ENCODE measurements around the gene TNFAIP8. TPM values are rescaled to one million over a fixed set of nuclear protein-coding genes. Genes with fewer than 3 reads are reported as not detected.

The TNFAIP8 gene
- total RNA-seq, 1 donor from 2014 or later, result 34.4 TPM

GRCh38 chr5:119341452-119342349 lies 14.1 kb upstream of the TNFAIP8 start:
- no peak overlapping the region for H3K4me3 ChIP-seq
- TF ChIP-seq, protein P1, sequence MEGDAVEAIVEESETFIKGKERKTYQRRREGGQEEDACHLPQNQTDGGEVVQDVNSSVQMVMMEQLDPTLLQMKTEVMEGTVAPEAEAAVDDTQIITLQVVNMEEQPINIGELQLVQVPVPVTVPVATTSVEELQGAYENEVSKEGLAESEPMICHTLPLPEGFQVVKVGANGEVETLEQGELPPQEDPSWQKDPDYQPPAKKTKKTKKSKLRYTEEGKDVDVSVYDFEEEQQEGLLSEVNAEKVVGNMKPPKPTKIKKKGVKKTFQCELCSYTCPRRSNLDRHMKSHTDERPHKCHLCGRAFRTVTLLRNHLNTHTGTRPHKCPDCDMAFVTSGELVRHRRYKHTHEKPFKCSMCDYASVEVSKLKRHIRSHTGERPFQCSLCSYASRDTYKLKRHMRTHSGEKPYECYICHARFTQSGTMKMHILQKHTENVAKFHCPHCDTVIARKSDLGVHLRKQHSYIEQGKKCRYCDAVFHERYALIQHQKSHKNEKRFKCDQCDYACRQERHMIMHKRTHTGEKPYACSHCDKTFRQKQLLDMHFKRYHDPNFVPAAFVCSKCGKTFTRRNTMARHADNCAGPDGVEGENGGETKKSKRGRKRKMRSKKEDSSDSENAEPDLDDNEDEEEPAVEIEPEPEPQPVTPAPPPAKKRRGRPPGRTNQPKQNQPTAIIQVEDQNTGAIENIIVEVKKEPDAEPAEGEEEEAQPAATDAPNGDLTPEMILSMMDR (IDR thresholded peaks at IDR 0.05), result no peak
- TF ChIP-seq POLR2AphosphoS5 (IDR thresholded peaks at IDR 0.05; ENCODE audit: insufficient read depth in 1 of 2, low read depth in 1 of 2), result no peak
- TF ChIP-seq POLR2A (IDR thresholded peaks at IDR 0.05), result no peak
- no peak for DNase-seq (ENCODE audit: extremely low spot score in 2 of 2)
- no peaks in the 10 kb centered on the region for H3K36me3 ChIP-seq
- H3K27me3 ChIP-seq, result no peaks in the 10 kb centered on the region
- H3K9me3 ChIP-seq, result no peaks in the 10 kb centered on the region
- no peak overlapping the region for H3K27ac ChIP-seq
- intact Hi-C loops (cut with DNase I), result no loop called here
- H3K4me1 ChIP-seq, result peaks cover 42% of the 10 kb centered on the region

- Histone ChIP-seq H3K4me3 (no peak overlapping the region), H3K27ac (no peak overlapping the region), H3K27me3 (no peaks in the 10 kb centered on the region), H3K4me1 (peaks cover 36% of the 10 kb centered on the region), H3K36me3 (no peaks in the 10 kb centered on the region), H3K9me3 (no peaks in the 10 kb centered on the region)
- no peak for DNase-seq (ENCODE audit: extremely low spot score in 2 of 2)
- TF ChIP-seq, protein P1 (IDR thresholded peaks at IDR 0.05), result no peak
- TF ChIP-seq POLR2A (IDR thresholded peaks at IDR 0.05) (no peak), POLR2AphosphoS5 (IDR thresholded peaks at IDR 0.05; ENCODE audit: insufficient read depth in 1 of 2, low read depth in 1 of 2) (no peak)
- intact Hi-C loops (cut with DNase I), result no loop called here
Observed at GRCh38 chr5:119342406-119342805, 13.4 kb upstream of the TNFAIP8 start.

- no peaks in the 10 kb centered on the region for H3K36me3 ChIP-seq
- no peak overlapping the region for H3K4me3 ChIP-seq
- no peaks in the 10 kb centered on the region for H3K9me3 ChIP-seq
- peaks cover 33% of the 10 kb centered on the region for H3K4me1 ChIP-seq
- intact Hi-C loops (cut with DNase I), result no loop called here
- DNase-seq (ENCODE audit: extremely low spot score in 2 of 2), result no peak
- no peak overlapping the region for H3K27ac ChIP-seq
- no peaks in the 10 kb centered on the region for H3K27me3 ChIP-seq
- TF ChIP-seq, protein P1 (IDR thresholded peaks at IDR 0.05), result no peak
- TF ChIP-seq POLR2A (IDR thresholded peaks at IDR 0.05) (no peak), POLR2AphosphoS5 (IDR thresholded peaks at IDR 0.05; ENCODE audit: insufficient read depth in 1 of 2, low read depth in 1 of 2) (no peak)
Observed at GRCh38 chr5:119343052-119343451, 12.8 kb upstream of the TNFAIP8 start.

- intact Hi-C loops (cut with DNase I), result no loop called here
- Histone ChIP-seq H3K4me1 (peaks cover 33% of the 10 kb centered on the region), H3K9me3 (no peaks in the 10 kb centered on the region), H3K36me3 (no peaks in the 10 kb centered on the region), H3K4me3 (no peak overlapping the region), H3K27ac (no peak overlapping the region), H3K27me3 (no peaks in the 10 kb centered on the region)
- DNase-seq (ENCODE audit: extremely low spot score in 2 of 2), result no peak
- TF ChIP-seq, protein P1 (IDR thresholded peaks at IDR 0.05), result no peak
- TF ChIP-seq POLR2A (IDR thresholded peaks at IDR 0.05) (no peak), POLR2AphosphoS5 (IDR thresholded peaks at IDR 0.05; ENCODE audit: insufficient read depth in 1 of 2, low read depth in 1 of 2) (no peak)
Observed at GRCh38 chr5:119343766-119344165, 12.1 kb upstream of the TNFAIP8 start.

GRCh38 chr5:119344231-119344630 lies 11.6 kb upstream of the TNFAIP8 start:
- H3K9me3 ChIP-seq, result no peaks in the 10 kb centered on the region
- H3K36me3 ChIP-seq, result no peaks in the 10 kb centered on the region
- no peak for DNase-seq (ENCODE audit: extremely low spot score in 2 of 2)
- no peak overlapping the region for H3K4me3 ChIP-seq
- TF ChIP-seq POLR2A (IDR thresholded peaks at IDR 0.05) (no peak), POLR2AphosphoS5 (IDR thresholded peaks at IDR 0.05; ENCODE audit: insufficient read depth in 1 of 2, low read depth in 1 of 2) (no peak)
- TF ChIP-seq, protein P1 (IDR thresholded peaks at IDR 0.05), result no peak
- intact Hi-C loops (cut with DNase I), result no loop called here
- H3K27ac ChIP-seq, result no peak overlapping the region
- no peaks in the 10 kb centered on the region for H3K27me3 ChIP-seq
- H3K4me1 ChIP-seq, result peaks cover 33% of the 10 kb centered on the region

Measured in vagina (tissue), 2 donors.